HepG2 (cell line): Measurements from ENCODE around the gene TBC1D5. TPM values are rescaled to one million over a fixed set of nuclear protein-coding genes. Genes with fewer than 3 reads are reported as not detected.

Experiments
- ATAC-seq: fragments of 200-7000 bp; cut with Tn5 transposase; 3 replicates; pipeline ENCODE4 v1.9.1; 2020; ENCODE audit warnings: mild to moderate bottlenecking, moderate library complexity
- BruUV-seq: library from RNA; stranded (reverse); fragments of 400-500 nt; replicated peaks from 2 replicates; lab custom pipeline; 2021; lab: Mats Ljungman, UMichigan
- CTCF ChIA-PET: fragments of 300-600 bp; formaldehyde crosslinking; extraction: SDS; loops from one replicate; lab custom pipeline; 2021; ENCODE audit warnings: low total read pairs, inconsistent platforms, low intra/inter-chr PET ratio; lab: Yijun Ruan, JAX
- POLR2A ChIA-PET: fragments of 350-600 bp; sonication (Branson Sonifier 250); formaldehyde crosslinking; loops from one replicate; lab custom pipeline; 2020; ENCODE audit warnings: antibody characterized with exemption, inconsistent platforms; lab: Yijun Ruan, JAX
- DNase-seq: peaks from one replicate; pipeline ENCODE4 v3.0.0-alpha.2; 2015; ENCODE audit warnings: low spot score
- FAIRE-seq: peaks from 3 replicates; lab custom pipeline; 2011; peaks lifted over from hg19 to GRCh38; lab: Jason Lieb, UNC
- H2AFZ ChIP-seq: one replicate; pipeline ENCODE4 v1.6.1; 2011; ENCODE audit warnings: low read length, inconsistent platforms
- H3K27ac ChIP-seq: fragments of 300-600 bp; 3 replicates; pipeline ENCODE4 v1.8.0; 2011; ENCODE audit warnings: mixed run types, mild to moderate bottlenecking, mixed read lengths, low read length, inconsistent platforms; ENCODE audit not compliant: insufficient read depth; ENCODE audit errors: extremely low read length
- H3K27me3 ChIP-seq, 2 experiments: fragments of 200-600 bp in 1 of 2; 2 replicates in 1 of 2; 3 replicates in 1 of 2; pipeline versions ENCODE4 v1.6.0 to v1.8.0; 2011; ENCODE audit warnings: low read length in 2 of 2, mild to moderate bottlenecking in 2 of 2, moderate library complexity in 2 of 2, inconsistent platforms in 1 of 2; ENCODE audit not compliant: insufficient read depth in 2 of 2, control insufficient read depth in 1 of 2
- H3K36me3 ChIP-seq, 2 experiments: fragments of 200-600 bp in 1 of 2; replicated peaks in 1 of 2; 2 replicates in 1 of 2; 3 replicates in 1 of 2; pipeline versions ENCODE4 v1.5.1 to v1.8.0; 2011; ENCODE audit warnings: low read length in 2 of 2, inconsistent platforms in 1 of 2; ENCODE audit not compliant: insufficient read depth in 2 of 2, control insufficient read depth in 1 of 2
- H3K4me1 ChIP-seq: 2 replicates; pipeline ENCODE4 v1.5.1; 2012; ENCODE audit warnings: low read length, inconsistent platforms; ENCODE audit not compliant: insufficient read depth
- H3K4me2 ChIP-seq: 2 replicates; pipeline ENCODE4 v1.6.0; 2011; ENCODE audit warnings: low read depth, low read length, inconsistent platforms
- H3K4me3 ChIP-seq, 3 experiments: fragments of 200-600 bp in 1 of 3; sonication (generic), shearing (Covaris generic) in 1 of 3; replicated peaks in 1 of 3; 2 replicates each; pipeline ENCODE4 v1.5.1; 2011 to 2016; ENCODE audit warnings: low read length in 3 of 3, inconsistent platforms in 2 of 3, low read depth in 2 of 3, mild to moderate bottlenecking in 2 of 3, control low read depth in 1 of 3, mixed read lengths in 1 of 3; ENCODE audit not compliant: insufficient read depth in 1 of 3
- H3K79me2 ChIP-seq: one replicate; pipeline ENCODE4 v1.6.1; 2011; ENCODE audit warnings: low read length, inconsistent platforms; ENCODE audit not compliant: insufficient read depth
- H3K9ac ChIP-seq: 2 replicates; pipeline ENCODE4 v1.6.0; 2011; ENCODE audit warnings: mild to moderate bottlenecking, low read depth, low read length, inconsistent platforms; ENCODE audit not compliant: insufficient read depth
- H3K9me3 ChIP-seq: 2 replicates; pipeline ENCODE4 v1.5.1; 2012; ENCODE audit warnings: mild to moderate bottlenecking, low read length
- H4K20me1 ChIP-seq: 2 replicates; pipeline ENCODE4 v1.6.0; 2011; ENCODE audit warnings: inconsistent platforms, mild to moderate bottlenecking, low read length, moderate library complexity; ENCODE audit not compliant: insufficient read depth
- ARNT2 ChIP-seq: sonication (generic); formaldehyde crosslinking; IDR thresholded peaks from 2 replicates; pipeline ENCODE4 v1.8.0; 2022; ENCODE audit warnings: mild to moderate bottlenecking, low read depth, missing genetic modification reagents, moderate library complexity
- CHD2 ChIP-seq: IDR thresholded peaks from 2 replicates; pipeline ENCODE4 v1.6.1; 2011; ENCODE audit warnings: low read depth, low read length, improper control_type of control experiment
- EEA1 ChIP-seq: sonication (generic); formaldehyde crosslinking; IDR thresholded peaks from 2 replicates; pipeline ENCODE4 v1.5.1; 2020; ENCODE audit warnings: mild to moderate bottlenecking, missing genetic modification reagents, borderline replicate concordance
- GTF3A ChIP-seq: sonication (generic); formaldehyde crosslinking; conservative IDR thresholded peaks from 2 replicates; pipeline ENCODE4 v1.4.0; 2020; ENCODE audit warnings: mild to moderate bottlenecking, missing genetic modification reagents
- HDAC1 ChIP-seq: sonication (generic); formaldehyde crosslinking; IDR thresholded peaks from 2 replicates; pipeline ENCODE4 v1.5.1; 2020; ENCODE audit warnings: mild to moderate bottlenecking, missing genetic modification reagents
- KMT2B ChIP-seq: IDR thresholded peaks from 2 replicates; pipeline ENCODE4 v1.6.1; 2016; ENCODE audit warnings: missing genetic modification reagents, missing compliant biosample characterization
- MAX ChIP-seq: IDR thresholded peaks from 2 replicates; pipeline ENCODE4 v1.6.1; 2012; ENCODE audit warnings: inconsistent platforms
- NPAS2 ChIP-seq: sonication (generic); formaldehyde crosslinking; IDR thresholded peaks from 2 replicates; pipeline ENCODE4 v1.8.0; 2022; ENCODE audit warnings: mild to moderate bottlenecking, missing genetic modification reagents, borderline replicate concordance
- RNF219 ChIP-seq: sonication (generic); formaldehyde crosslinking; IDR thresholded peaks from 2 replicates; pipeline ENCODE4 v1.5.0; 2020; ENCODE audit warnings: mild to moderate bottlenecking, missing genetic modification reagents
- SNAI1 ChIP-seq: sonication (generic); formaldehyde crosslinking; IDR thresholded peaks from 2 replicates; pipeline ENCODE4 v1.5.0; 2020; ENCODE audit warnings: mild to moderate bottlenecking, missing genetic modification reagents, borderline replicate concordance
- SP5 ChIP-seq: IDR thresholded peaks from 2 replicates; pipeline ENCODE4 v1.6.1; 2016; ENCODE audit warnings: low read depth, borderline replicate concordance
- SRSF4 ChIP-seq: fragments of 200-400 bp; formaldehyde crosslinking; IDR thresholded peaks from one replicate; pipeline ENCODE4 v1.6.1; 2018; ENCODE audit warnings: mild to moderate bottlenecking, low read depth, low read length, moderate library complexity; ENCODE audit not compliant: poor library complexity, severe bottlenecking
- TCF7 ChIP-seq: sonication (generic); IDR thresholded peaks from 2 replicates; pipeline ENCODE4 v1.6.1; 2016; ENCODE audit warnings: antibody characterized with exemption, low read depth
- U2AF1 ChIP-seq: fragments of 200-400 bp; formaldehyde crosslinking; optimal IDR thresholded peaks from 2 replicates; pipeline ENCODE3; 2017; ENCODE audit warnings: mild to moderate bottlenecking, low read depth, low read length
- ZFP36L1 ChIP-seq: sonication (generic); formaldehyde crosslinking; IDR thresholded peaks from 2 replicates; pipeline ENCODE4 v1.8.0; 2022; ENCODE audit warnings: mild to moderate bottlenecking, missing genetic modification reagents, moderate library complexity
- ZNF468 ChIP-seq: sonication (generic); formaldehyde crosslinking; IDR thresholded peaks from 2 replicates; pipeline ENCODE4 v1.8.0; 2022; ENCODE audit warnings: mild to moderate bottlenecking, moderate library complexity, missing genetic modification reagents
- ZNF567 ChIP-seq: sonication (generic); formaldehyde crosslinking; IDR thresholded peaks from 2 replicates; pipeline ENCODE4 v1.8.1; 2023; ENCODE audit warnings: mild to moderate bottlenecking, missing genetic modification reagents, borderline replicate concordance
- ZNF598 ChIP-seq: sonication (generic); formaldehyde crosslinking; IDR thresholded peaks from 2 replicates; pipeline ENCODE4 v1.5.1; 2020; ENCODE audit warnings: mild to moderate bottlenecking, missing genetic modification reagents, borderline replicate concordance
- ZNF629 ChIP-seq: sonication (generic); formaldehyde crosslinking; conservative IDR thresholded peaks from 2 replicates; pipeline ENCODE4 v1.5.0; 2020; ENCODE audit warnings: missing genetic modification reagents
- ZNF670 ChIP-seq: sonication (generic); formaldehyde crosslinking; IDR thresholded peaks from 2 replicates; pipeline ENCODE4 v1.8.0; 2022; ENCODE audit warnings: mild to moderate bottlenecking, missing genetic modification reagents, borderline replicate concordance
- ZSCAN30 ChIP-seq: sonication (generic); formaldehyde crosslinking; IDR thresholded peaks from 2 replicates; pipeline ENCODE4 v1.5.0; 2020; ENCODE audit warnings: mild to moderate bottlenecking, missing genetic modification reagents
- WGBS: methylation state at CpG from one replicate; pipeline ENCODE4 v1.1.6; 2017; ENCODE audit warnings: low lambda C conversion rate; 5-methylcytosine and 5-hydroxymethylcytosine counted together
- in situ Hi-C: cut with HindIII; loops from 2 replicates; pipeline ENCODE4 v1.10.0; 2017; ENCODE audit warnings: low pct_unique_long_range_greater_than_20kb; ENCODE audit not compliant: extremely low pct_ligation_motif_present
- intact Hi-C: fragments of 100-400 bp; cut with micrococcal nuclease; formaldehyde crosslinking; loops from one replicate; pipeline ENCODE4 v1.10.0; 2022; ENCODE audit not compliant: unreplicated experiment
- polyA plus RNA-seq, 8 experiments: library from polyadenylated mRNA; depleted of rRNA in 3 of 8; stranded (reverse) in 7 of 8; unstranded in 1 of 8; fragments of >200 nt; fragmentation: Illumina TruSeq in 4 of 8; extraction: Trizol in 4 of 8; gene quantifications; 2 replicates each; pipeline versions ENCODE4 v1.2.1 to v1.2.3, GENCODE V29; 2011 to 2016; ENCODE audit warnings: low read depth in 4 of 8, missing spikeins in 1 of 8, mixed read lengths in 1 of 8; ENCODE audit not compliant: insufficient read depth in 1 of 8
- total RNA-seq, 5 experiments: library from RNA; depleted of rRNA; stranded (reverse); fragments of >200 nt; fragmentation: Illumina TruSeq; extraction: Trizol; gene quantifications; 2 replicates each; pipeline ENCODE4 v1.2.3, GENCODE V29; 2016; ENCODE audit warnings: low read depth in 1 of 5

TBC1D5 gene
- total and polyA plus RNA-seq, 2 of the 13 experiments (the other 11 are each of a cell fraction or from before 2014, with no cell fraction given): 19.2 to 33.3 TPM

- BruUV-seq: no TSS peak
- ATAC-seq (no peak), FAIRE-seq (no peak), DNase-seq (no peak)
- CTCF ChIA-PET: no interaction called here
- no peaks in the 10 kb centered on the region for H3K4me1 ChIP-seq
- H3K4me3 ChIP-seq: no peak overlapping the region
- intact Hi-C loops (no loop called here), in situ Hi-C loops (no loop called here)
- no peaks in the 10 kb centered on the region for H4K20me1 ChIP-seq
- H3K27ac ChIP-seq: no peak overlapping the region
- no peaks in the 10 kb centered on the region for H3K79me2 ChIP-seq
- no peaks in the 10 kb centered on the region for H3K9me3 ChIP-seq
- no peak overlapping the region for H3K9ac ChIP-seq
- H3K27me3 ChIP-seq: no peaks in the 10 kb centered on the region
- H3K4me2 ChIP-seq: no peak overlapping the region
- no peak overlapping the region for H2AFZ ChIP-seq
- H3K36me3 ChIP-seq: no peaks in the 10 kb centered on the region; a peak in 1 of 5 replicates
- TF ChIP-seq SNAI1 (no peak), ZNF468 (CRISPR knock-in tag) (no peak), TCF7 (no peak), MAX (no peak), ZFP36L1 (no peak), ARNT2 (CRISPR knock-in tag) (no peak), SP5 (CRISPR knock-in tag) (no peak), GTF3A (CRISPR knock-in tag) (no peak), SRSF4 (no peak), ZNF629 (no peak)
- TF ChIP-seq, all 625 proteins: peak for 0
- POLR2A ChIA-PET: no interaction called here
These were observed 400.3 kb downstream of the TBC1D5 start for GRCh38 chr3:17342119-17342518.

- H3K4me3 ChIP-seq: no peak overlapping the region
- ChIA-PET CTCF (no interaction called here), POLR2A (no interaction called here)
- no peak for FAIRE-seq
- no TSS peak for BruUV-seq
- 94% methylated on average over 2 of the region's 2 CpGs for WGBS
- no peak for ATAC-seq
- intact Hi-C loops: no loop called here
- H2AFZ ChIP-seq: no peak overlapping the region
- H3K4me1 ChIP-seq: no peaks in the 10 kb centered on the region
- H3K36me3 ChIP-seq: no peaks in the 10 kb centered on the region; a peak in 1 of 5 replicates
- no peak overlapping the region for H3K27ac ChIP-seq
- H3K27me3 ChIP-seq: no peaks in the 10 kb centered on the region
- no peaks in the 10 kb centered on the region for H4K20me1 ChIP-seq
- in situ Hi-C loops: no loop called here
- no peak overlapping the region for H3K4me2 ChIP-seq
- H3K9ac ChIP-seq: no peak overlapping the region
- H3K79me2 ChIP-seq: no peaks in the 10 kb centered on the region
- no peak for DNase-seq
- no peaks in the 10 kb centered on the region for H3K9me3 ChIP-seq
- TF ChIP-seq RNF219 (CRISPR knock-in tag): no peak
- no peak for TF ChIP-seq HDAC1
- TF ChIP-seq KMT2B (CRISPR knock-in tag): no peak
- TF ChIP-seq U2AF1: no peak
- no peak for TF ChIP-seq NPAS2
- no peak for TF ChIP-seq ZSCAN30
- TF ChIP-seq CHD2: no peak
- no peak for TF ChIP-seq ZNF670
- no peak for TF ChIP-seq ZNF567 (CRISPR knock-in tag)
- TF ChIP-seq ZNF598 (CRISPR knock-in tag): no peak
- no peak for TF ChIP-seq EEA1 (CRISPR knock-in tag)
These were observed 401.7 kb downstream of the TBC1D5 start for GRCh38 chr3:17340693-17341092.
